ENCODE results near the gene BMF. TPM values are rescaled to one million over a fixed set of nuclear protein-coding genes. Genes with fewer than 3 reads are reported as not detected.

Gene BMF
- total RNA-seq, 1 experiment from 2014 or later = not detected

DNA sequence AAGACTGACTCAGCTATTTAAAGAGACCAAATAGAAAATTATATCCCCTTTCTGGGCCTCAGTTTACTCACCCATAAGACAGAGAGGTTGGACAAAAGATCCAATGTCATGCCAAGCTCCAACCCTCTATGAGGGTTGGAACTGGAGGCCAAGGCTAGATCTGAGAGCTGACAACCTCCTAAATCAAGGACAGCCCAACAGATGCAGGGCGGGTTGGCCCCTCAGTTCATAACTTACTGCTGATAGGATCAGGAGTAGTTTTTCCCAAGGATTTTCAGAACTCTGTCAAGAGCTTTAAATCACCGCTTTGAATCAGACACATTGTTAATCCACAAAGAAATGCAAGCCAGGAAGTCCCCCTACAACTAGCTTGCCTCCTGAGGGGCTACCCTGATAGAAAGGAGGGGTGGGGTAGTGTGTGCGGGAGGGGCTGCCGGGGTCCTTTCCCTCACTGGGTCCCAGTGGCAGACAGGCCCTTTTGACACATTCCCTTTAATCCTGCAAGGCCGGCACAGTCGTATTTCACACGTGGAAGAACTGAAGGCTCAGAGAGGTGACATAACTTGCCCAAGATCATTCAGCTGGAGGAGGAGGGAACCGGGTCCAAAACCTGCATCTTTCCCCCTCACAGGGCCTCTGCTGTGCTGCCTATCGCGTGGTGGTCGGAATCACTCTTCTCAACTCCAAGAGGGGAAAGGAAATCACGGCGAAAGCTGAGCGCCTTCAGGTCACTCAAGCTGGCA lies 21.4 kb downstream of the BMF start:
- intact Hi-C loops (cut with micrococcal nuclease) = no loop called here
- H3K9me3 Mint-ChIP-seq (ENCODE audit: unreplicated experiment) = no peaks in the 10 kb centered on the region
- POLR2A ChIA-PET = interaction anchor here (0.5 to 1.2 kb wide), 6 partner anchors 12 to 238 kb away, joined by 3 to 5 read pairs (median 3); no protein-coding TSS in a partner anchor
- no peak overlapping the region for H3K4me3 Mint-ChIP-seq (ENCODE audit: unreplicated experiment)
- CTCF ChIA-PET = interaction anchor here (0.6 to 1.6 kb wide), 5 partner anchors 12 to 282 kb away, joined by 3 to 5 read pairs (median 3); no protein-coding TSS in a partner anchor
- H3K27me3 Mint-ChIP-seq (ENCODE audit: insufficient read depth, unreplicated experiment) = peaks cover under 1% of the 10 kb centered on the region
- TF ChIP-seq, protein P1, sequence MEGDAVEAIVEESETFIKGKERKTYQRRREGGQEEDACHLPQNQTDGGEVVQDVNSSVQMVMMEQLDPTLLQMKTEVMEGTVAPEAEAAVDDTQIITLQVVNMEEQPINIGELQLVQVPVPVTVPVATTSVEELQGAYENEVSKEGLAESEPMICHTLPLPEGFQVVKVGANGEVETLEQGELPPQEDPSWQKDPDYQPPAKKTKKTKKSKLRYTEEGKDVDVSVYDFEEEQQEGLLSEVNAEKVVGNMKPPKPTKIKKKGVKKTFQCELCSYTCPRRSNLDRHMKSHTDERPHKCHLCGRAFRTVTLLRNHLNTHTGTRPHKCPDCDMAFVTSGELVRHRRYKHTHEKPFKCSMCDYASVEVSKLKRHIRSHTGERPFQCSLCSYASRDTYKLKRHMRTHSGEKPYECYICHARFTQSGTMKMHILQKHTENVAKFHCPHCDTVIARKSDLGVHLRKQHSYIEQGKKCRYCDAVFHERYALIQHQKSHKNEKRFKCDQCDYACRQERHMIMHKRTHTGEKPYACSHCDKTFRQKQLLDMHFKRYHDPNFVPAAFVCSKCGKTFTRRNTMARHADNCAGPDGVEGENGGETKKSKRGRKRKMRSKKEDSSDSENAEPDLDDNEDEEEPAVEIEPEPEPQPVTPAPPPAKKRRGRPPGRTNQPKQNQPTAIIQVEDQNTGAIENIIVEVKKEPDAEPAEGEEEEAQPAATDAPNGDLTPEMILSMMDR (IDR thresholded peaks at IDR 0.05; ENCODE audit: unreplicated experiment) = no peak
- H3K4me1 Mint-ChIP-seq (ENCODE audit: insufficient read depth, unreplicated experiment) = peaks cover 11% of the 10 kb centered on the region
- no peaks in the 10 kb centered on the region for H3K36me3 Mint-ChIP-seq (ENCODE audit: insufficient read depth, unreplicated experiment)
- no peak for DNase-seq (ENCODE audit: unreplicated experiment)
- H3K27ac Mint-ChIP-seq (ENCODE audit: low read depth, unreplicated experiment) = no peak overlapping the region
- BruUV-seq (replicated peaks) = no TSS peak

DNA sequence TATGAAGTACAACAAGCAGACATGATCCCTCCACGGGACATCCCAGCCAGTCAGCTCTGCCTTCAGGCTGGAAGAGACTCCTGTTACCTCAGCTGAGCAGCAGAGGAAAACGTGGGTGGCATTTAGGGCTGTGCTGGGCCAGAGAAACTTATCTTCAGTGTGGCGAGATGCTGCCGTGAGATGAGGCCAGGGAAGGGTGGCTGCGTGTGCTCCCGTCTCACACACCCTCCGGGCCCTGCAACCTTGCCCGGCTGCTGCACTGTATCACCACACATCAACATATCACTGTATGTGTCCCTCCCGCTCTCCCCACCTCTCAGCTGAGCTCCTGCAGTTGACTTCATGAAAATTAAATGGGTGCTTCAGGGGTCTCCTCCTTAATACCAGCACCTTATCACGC lies 23.4 kb downstream of the BMF start:
- Mint-ChIP-seq H3K4me3 (ENCODE audit: unreplicated experiment) (no peak overlapping the region), H3K27ac (ENCODE audit: low read depth, unreplicated experiment) (no peak overlapping the region), H3K36me3 (ENCODE audit: insufficient read depth, unreplicated experiment) (no peaks in the 10 kb centered on the region), H3K4me1 (ENCODE audit: insufficient read depth, unreplicated experiment) (peaks cover 15% of the 10 kb centered on the region), H3K9me3 (ENCODE audit: unreplicated experiment) (no peaks in the 10 kb centered on the region), H3K27me3 (ENCODE audit: insufficient read depth, unreplicated experiment) (peaks cover 19% of the 10 kb centered on the region)
- TF ChIP-seq, protein P1 (IDR thresholded peaks at IDR 0.05; ENCODE audit: unreplicated experiment) = no peak
- BruUV-seq (replicated peaks) = no TSS peak
- DNase-seq (ENCODE audit: unreplicated experiment) = no peak
- CTCF ChIA-PET = interaction anchor here (1.6 kb wide), 1 partner anchor 19 kb away, joined by 7 read pairs; no protein-coding TSS in a partner anchor
- POLR2A ChIA-PET = interaction anchor here (0.8 to 1.0 kb wide), 2 partner anchors 11 to 16 kb away, joined by 3 to 5 read pairs; no protein-coding TSS in a partner anchor
- intact Hi-C loops (cut with micrococcal nuclease) = no loop called here

DNA sequence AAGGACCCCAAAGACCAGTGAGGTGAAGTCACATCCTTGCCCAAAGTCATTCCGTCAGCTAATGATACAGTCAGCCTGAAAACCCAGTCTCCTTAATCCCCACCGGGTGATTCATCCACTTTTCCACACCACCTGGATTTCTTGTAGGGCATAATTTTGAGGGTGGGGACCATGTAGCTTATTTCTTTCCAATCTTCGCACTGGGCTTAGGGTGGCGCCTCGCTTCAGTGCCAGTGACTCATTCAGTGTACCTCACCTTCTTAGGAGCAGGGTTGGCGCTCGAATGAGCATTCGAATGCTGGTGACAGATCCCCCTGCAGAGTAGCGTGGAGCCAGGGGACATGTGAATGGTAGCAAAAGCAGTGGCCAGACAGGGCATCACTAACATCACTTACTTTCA lies 24.0 kb downstream of the BMF start:
- intact Hi-C loops (cut with micrococcal nuclease) = no loop called here
- Mint-ChIP-seq H3K36me3 (ENCODE audit: insufficient read depth, unreplicated experiment) (no peaks in the 10 kb centered on the region), H3K9me3 (ENCODE audit: unreplicated experiment) (no peaks in the 10 kb centered on the region), H3K4me3 (ENCODE audit: unreplicated experiment) (no peak overlapping the region), H3K27me3 (ENCODE audit: insufficient read depth, unreplicated experiment) (peaks cover 19% of the 10 kb centered on the region), H3K4me1 (ENCODE audit: insufficient read depth, unreplicated experiment) (peaks cover 15% of the 10 kb centered on the region), H3K27ac (ENCODE audit: low read depth, unreplicated experiment) (no peak overlapping the region)
- no TSS peak for BruUV-seq (replicated peaks)
- peak; percentile 47 for DNase-seq (ENCODE audit: unreplicated experiment)
- POLR2A ChIA-PET = interaction anchor here (0.6 to 1.0 kb wide), 5 partner anchors 8 to 285 kb away, joined by 3 to 5 read pairs (median 3); no protein-coding TSS in a partner anchor
- CTCF ChIA-PET = interaction anchor here (0.6 to 1.6 kb wide), 3 partner anchors 9 to 19 kb away, joined by 3 to 7 read pairs (median 4); no protein-coding TSS in a partner anchor
- TF ChIP-seq, protein P1 (IDR thresholded peaks at IDR 0.05; ENCODE audit: unreplicated experiment) = no peak

DNA sequence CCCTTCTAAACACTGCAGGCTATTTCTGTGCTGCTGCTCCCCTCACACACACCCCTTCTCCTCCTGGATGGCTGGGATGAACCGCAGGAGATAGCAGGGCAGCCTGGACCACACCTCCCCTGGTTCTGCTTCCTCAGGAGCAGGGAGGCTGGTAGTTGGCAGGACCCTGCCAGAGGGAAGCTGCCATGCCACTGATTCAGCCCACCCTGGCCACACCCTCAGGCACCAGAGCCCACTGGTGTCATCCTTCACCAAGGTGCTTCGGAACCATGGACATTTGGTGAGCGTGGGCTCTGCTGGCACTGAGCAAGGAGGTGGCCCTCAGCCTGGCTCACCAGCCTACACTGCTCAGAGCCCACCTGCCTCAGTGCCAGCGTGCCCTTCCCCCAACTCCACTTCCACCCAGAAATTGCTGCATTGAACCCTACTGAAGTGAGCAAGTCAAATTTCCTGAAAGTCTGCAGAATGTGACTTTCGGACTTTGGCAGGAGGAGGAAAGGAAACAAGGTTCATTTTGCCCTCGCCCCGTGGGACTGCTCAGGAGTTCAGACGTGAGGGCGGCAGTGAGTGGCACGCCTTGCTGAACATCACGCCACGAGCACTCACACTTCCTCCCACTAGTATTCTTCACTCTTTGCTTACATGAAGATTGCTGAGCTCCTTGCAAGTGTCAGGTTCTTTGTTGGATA lies 26.3 kb downstream of the BMF start:
- BruUV-seq (replicated peaks) = no TSS peak
- POLR2A ChIA-PET = interaction anchor here (0.9 kb wide), 1 partner anchor 47 kb away, joined by 3 read pairs; no protein-coding TSS in a partner anchor
- DNase-seq (ENCODE audit: unreplicated experiment) = no peak
- peaks cover 19% of the 10 kb centered on the region for H3K27me3 Mint-ChIP-seq (ENCODE audit: insufficient read depth, unreplicated experiment)
- H3K9me3 Mint-ChIP-seq (ENCODE audit: unreplicated experiment) = no peaks in the 10 kb centered on the region
- intact Hi-C loops (cut with micrococcal nuclease) = no loop called here
- CTCF ChIA-PET = interaction anchor here (0.6 kb wide), 1 partner anchor 10 kb away, joined by 3 read pairs; no protein-coding TSS in a partner anchor
- no peak overlapping the region for H3K4me3 Mint-ChIP-seq (ENCODE audit: unreplicated experiment)
- peaks cover 15% of the 10 kb centered on the region for H3K4me1 Mint-ChIP-seq (ENCODE audit: insufficient read depth, unreplicated experiment)
- no peaks in the 10 kb centered on the region for H3K36me3 Mint-ChIP-seq (ENCODE audit: insufficient read depth, unreplicated experiment)
- no peak overlapping the region for H3K27ac Mint-ChIP-seq (ENCODE audit: low read depth, unreplicated experiment)
- TF ChIP-seq, protein P1 (IDR thresholded peaks at IDR 0.05; ENCODE audit: unreplicated experiment) = no peak
